Naive thymus-derived CD8-positive, alpha-beta T cell (primary cell): ENCODE measurements around the gene SLC38A4. TPM values are rescaled to one million over a fixed set of nuclear protein-coding genes. Genes with fewer than 3 reads are reported as not detected.

ENCODE experiments used
- ATAC-seq, 2 donors: fragments of 150-1000 bp; cut with Tn5 transposase in 1 of 2; sonication (Bioruptor Pico), chemical (Tn5 transposase) in 1 of 2; 1 replicate in 1 of 2; 2 replicates in 1 of 2; pipeline ENCODE4 v1.10.0; 2021; ENCODE audit warnings: mild to moderate bottlenecking in 2 of 2, moderate library complexity in 2 of 2
- POLR2A ChIA-PET: fragments of 350-600 bp; sonication (Branson Sonifier 250); formaldehyde crosslinking; loops from one replicate; lab custom pipeline; 2021; ENCODE audit warnings: antibody characterized with exemption; lab: Charles Lee
- DNase-seq, 10 donors: peaks; one replicate each; pipeline versions ENCODE4 v3.0.0 to v3.0.0-alpha.2; 2020 to 2022
- H3K27ac Mint-ChIP-seq, 10 donors: one replicate each; pipeline ENCODE4 v1.8.0; 2020 to 2022; ENCODE audit warnings: mild to moderate bottlenecking in 10 of 10, mixed read lengths in 10 of 10, moderate library complexity in 4 of 10, inconsistent platforms in 1 of 10
- H3K27me3 Mint-ChIP-seq, 5 donors: one replicate each; pipeline ENCODE4 v1.8.0; 2021 to 2022; ENCODE audit warnings: mixed read lengths in 5 of 5
- H3K36me3 Mint-ChIP-seq, 3 donors: one replicate each; pipeline ENCODE4 v1.8.0; 2020 to 2022; ENCODE audit warnings: mixed read lengths in 3 of 3, mild to moderate bottlenecking in 2 of 3, inconsistent platforms in 1 of 3
- H3K4me1 Mint-ChIP-seq, 4 donors: one replicate each; pipeline ENCODE4 v1.8.0; 2021 to 2022; ENCODE audit warnings: mixed read lengths in 4 of 4
- H3K4me3 Mint-ChIP-seq, 10 donors: one replicate each; pipeline ENCODE4 v1.8.0; 2020 to 2022; ENCODE audit warnings: mild to moderate bottlenecking in 10 of 10, mixed read lengths in 10 of 10, moderate library complexity in 6 of 10, inconsistent platforms in 1 of 10
- H3K9me3 Mint-ChIP-seq, 9 donors: one replicate each; pipeline ENCODE4 v1.8.0; 2020 to 2022; ENCODE audit warnings: mixed read lengths in 9 of 9, mild to moderate bottlenecking in 3 of 9, inconsistent platforms in 1 of 9, moderate library complexity in 1 of 9
- polyA plus RNA-seq, 3 donors: library from polyadenylated mRNA; unstranded; fragments of 300-500 nt; fragmentation: Illumina TruSeq; gene quantifications; one replicate each; pipeline ENCODE4 v1.2.3, GENCODE V29; 2021
- total RNA-seq, 8 experiments: library from RNA in 2 of 8; stranded (reverse) in 2 of 8; gene quantifications; one replicate each; pipeline ENCODE4 v1.2.3 and lab custom pipeline; 2021 to 2026

SLC38A4 gene
- total and polyA plus RNA-seq, 5 experiments from 2014 or later, result not detected

DNA sequence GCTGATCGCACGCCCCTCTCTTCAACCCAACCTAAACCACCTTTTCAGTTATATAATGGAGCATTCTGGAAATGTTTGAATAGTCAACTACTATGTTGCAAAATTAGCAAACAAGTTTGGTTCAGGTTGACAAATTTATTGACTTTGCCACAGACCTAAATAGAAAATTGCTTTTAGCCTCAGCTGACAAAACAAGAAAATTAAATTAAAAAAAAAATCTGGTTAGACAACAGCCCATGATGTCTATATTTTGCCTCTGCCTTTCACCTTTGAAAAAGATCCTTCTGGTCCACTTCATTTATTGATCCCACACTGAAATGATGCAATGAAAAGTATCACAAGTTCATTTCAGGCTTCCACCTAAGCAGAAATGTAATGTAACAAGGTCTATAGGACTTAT is 17.5 kb downstream of the SLC38A4 start:
- peaks cover 5 to 7% (median 6%) of the 10 kb centered on the region in 4 donors for H3K4me1 Mint-ChIP-seq
- no peak for DNase-seq
- no peaks in the 10 kb centered on the region for H3K9me3 Mint-ChIP-seq
- ATAC-seq, result no peak
- POLR2A ChIA-PET, result no interaction called here
- no peak overlapping the region for H3K4me3 Mint-ChIP-seq
- H3K36me3 Mint-ChIP-seq, result no peaks in the 10 kb centered on the region
- no peak overlapping the region for H3K27ac Mint-ChIP-seq
- H3K27me3 Mint-ChIP-seq, result peaks cover 0 to 9% (median 0%) of the 10 kb centered on the region in 5 donors

- DNase-seq, result no peak
- no peak for ATAC-seq
- no peak overlapping the region for H3K27ac Mint-ChIP-seq
- H3K27me3 Mint-ChIP-seq, result peaks cover 0 to 7% (median 3%) of the 10 kb centered on the region in 5 donors
- H3K9me3 Mint-ChIP-seq, result no peaks in the 10 kb centered on the region
- H3K4me1 Mint-ChIP-seq, result no peaks in the 10 kb centered on the region
- no peaks in the 10 kb centered on the region for H3K36me3 Mint-ChIP-seq
- H3K4me3 Mint-ChIP-seq, result no peak overlapping the region
- POLR2A ChIA-PET, result no interaction called here
Observed at GRCh38 chr12:46804054-46804453, 21.7 kb downstream of the SLC38A4 start.

GRCh38 chr12:46803517-46803916 is 22.3 kb downstream of the SLC38A4 start:
- POLR2A ChIA-PET, result no interaction called here
- no peak for DNase-seq
- Mint-ChIP-seq H3K9me3 (no peaks in the 10 kb centered on the region), H3K4me3 (no peak overlapping the region), H3K4me1 (no peaks in the 10 kb centered on the region), H3K27me3 (peaks cover 0 to 6% (median 3%) of the 10 kb centered on the region in 5 donors), H3K36me3 (no peaks in the 10 kb centered on the region), H3K27ac (no peak overlapping the region)
- no peak for ATAC-seq

- no peak overlapping the region for H3K27ac Mint-ChIP-seq
- H3K4me1 Mint-ChIP-seq, result no peaks in the 10 kb centered on the region
- peaks cover 0 to 1% (median 0%) of the 10 kb centered on the region in 3 donors for H3K36me3 Mint-ChIP-seq
- POLR2A ChIA-PET, result no interaction called here
- peaks cover 0 to 9% (median 5%) of the 10 kb centered on the region in 5 donors for H3K27me3 Mint-ChIP-seq
- no peak for ATAC-seq
- H3K9me3 Mint-ChIP-seq, result no peaks in the 10 kb centered on the region
- no peak overlapping the region for H3K4me3 Mint-ChIP-seq
- no peak for DNase-seq
Observed at GRCh38 chr12:46801293-46801692, 24.5 kb downstream of the SLC38A4 start.

- Mint-ChIP-seq H3K9me3 (no peaks in the 10 kb centered on the region), H3K4me3 (no peak overlapping the region), H3K27me3 (peaks cover 0 to 11% (median 5%) of the 10 kb centered on the region in 5 donors), H3K27ac (no peak overlapping the region), H3K36me3 (peaks cover 0 to 4% (median 1%) of the 10 kb centered on the region in 3 donors), H3K4me1 (no peaks in the 10 kb centered on the region)
- ATAC-seq (no peak), DNase-seq (no peak)
- POLR2A ChIA-PET, result no interaction called here
Observed at GRCh38 chr12:46800160-46800559, 25.6 kb downstream of the SLC38A4 start.

DNA sequence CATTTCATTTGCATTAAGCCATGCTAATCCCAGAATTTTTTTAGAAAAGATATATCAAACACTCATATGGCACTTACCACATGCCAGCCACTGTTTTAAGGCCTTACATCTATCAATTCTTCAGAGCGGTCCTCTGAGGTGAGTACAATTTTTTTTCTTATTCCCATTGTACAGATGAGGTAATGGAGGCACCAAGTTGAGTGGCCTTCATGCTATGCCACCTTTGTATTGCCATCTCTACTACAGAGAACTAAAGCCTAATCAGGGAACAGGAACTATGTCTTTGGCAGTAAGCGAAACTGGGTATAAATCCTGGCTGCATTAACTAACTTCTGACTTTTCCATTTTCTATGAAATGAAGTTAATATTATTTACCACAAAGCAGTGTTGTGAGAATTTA is 27.1 kb downstream of the SLC38A4 start:
- H3K4me3 Mint-ChIP-seq, result no peak overlapping the region
- H3K27ac Mint-ChIP-seq, result no peak overlapping the region
- H3K36me3 Mint-ChIP-seq, result peaks cover 0 to 4% (median 1%) of the 10 kb centered on the region in 3 donors
- H3K4me1 Mint-ChIP-seq, result no peaks in the 10 kb centered on the region
- H3K27me3 Mint-ChIP-seq, result peaks cover 0 to 10% (median 5%) of the 10 kb centered on the region in 5 donors
- POLR2A ChIA-PET, result no interaction called here
- peaks cover 0 to 13% (median 0%) of the 10 kb centered on the region in 9 donors for H3K9me3 Mint-ChIP-seq
- ATAC-seq, result no peak
- no peak for DNase-seq

DNA sequence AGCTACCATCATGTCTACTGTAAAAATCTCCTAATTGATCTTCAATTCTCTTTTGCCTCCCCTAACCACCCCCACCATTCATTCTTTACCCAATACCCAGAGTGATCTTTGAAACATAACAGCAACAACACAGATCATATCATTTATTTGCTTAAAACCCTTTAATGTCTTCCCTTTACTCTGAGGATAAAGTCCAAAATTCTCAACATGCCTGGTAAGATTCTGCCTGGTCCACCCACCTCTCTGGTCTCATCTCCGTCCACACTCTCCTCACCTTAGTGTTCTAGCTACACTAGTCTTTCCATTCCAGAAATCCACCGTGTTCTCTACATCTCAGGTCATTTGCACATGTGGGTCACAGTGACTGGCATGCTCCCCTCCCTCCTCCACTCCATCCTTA is 27.7 kb downstream of the SLC38A4 start:
- Mint-ChIP-seq H3K27me3 (peaks cover 0 to 9% (median 5%) of the 10 kb centered on the region in 5 donors), H3K4me1 (no peaks in the 10 kb centered on the region), H3K4me3 (no peak overlapping the region), H3K9me3 (peaks cover 0 to 13% (median 2%) of the 10 kb centered on the region in 9 donors), H3K27ac (no peak overlapping the region), H3K36me3 (peaks cover 0 to 4% (median 1%) of the 10 kb centered on the region in 3 donors)
- ATAC-seq, result no peak
- no peak for DNase-seq
- POLR2A ChIA-PET, result no interaction called here

DNA sequence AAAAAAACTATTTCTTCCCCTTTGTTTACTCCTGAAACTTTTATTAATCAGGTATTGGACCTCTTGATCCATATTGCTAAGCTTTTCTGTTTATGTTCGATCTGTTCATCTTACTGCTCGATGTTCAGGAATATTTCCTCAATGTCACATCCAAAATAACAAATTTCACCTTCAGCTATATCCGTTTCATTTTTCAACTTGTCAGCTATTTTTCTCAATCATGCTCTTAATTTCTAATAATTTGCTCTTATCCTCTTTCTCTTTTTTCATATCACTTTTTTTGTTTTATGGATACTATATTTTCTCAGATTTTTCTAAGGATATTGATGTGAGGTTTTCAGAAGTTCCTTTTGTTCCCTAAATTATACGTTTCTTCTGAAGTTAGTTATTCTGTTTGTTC is 29.8 kb downstream of the SLC38A4 start:
- peaks cover 0 to 11% (median 9%) of the 10 kb centered on the region in 5 donors for H3K27me3 Mint-ChIP-seq
- POLR2A ChIA-PET, result no interaction called here
- peaks cover 0 to 13% (median 4%) of the 10 kb centered on the region in 9 donors for H3K9me3 Mint-ChIP-seq
- no peak overlapping the region for H3K27ac Mint-ChIP-seq
- no peak overlapping the region for H3K4me3 Mint-ChIP-seq
- ATAC-seq (no peak), DNase-seq (no peak)
- peaks cover 0 to 4% (median 1%) of the 10 kb centered on the region in 3 donors for H3K36me3 Mint-ChIP-seq
- H3K4me1 Mint-ChIP-seq, result no peaks in the 10 kb centered on the region

- Mint-ChIP-seq H3K27me3 (peaks cover 0 to 11% (median 5%) of the 10 kb centered on the region in 5 donors), H3K4me3 (no peak overlapping the region), H3K9me3 (peaks cover 0 to 13% (median 4%) of the 10 kb centered on the region in 9 donors), H3K4me1 (no peaks in the 10 kb centered on the region), H3K36me3 (peaks cover 0 to 4% (median 1%) of the 10 kb centered on the region in 3 donors), H3K27ac (no peak overlapping the region)
- POLR2A ChIA-PET, result no interaction called here
- ATAC-seq, result no peak
- no peak for DNase-seq
Observed at GRCh38 chr12:46794593-46795190, 31.1 kb downstream of the SLC38A4 start.

DNA sequence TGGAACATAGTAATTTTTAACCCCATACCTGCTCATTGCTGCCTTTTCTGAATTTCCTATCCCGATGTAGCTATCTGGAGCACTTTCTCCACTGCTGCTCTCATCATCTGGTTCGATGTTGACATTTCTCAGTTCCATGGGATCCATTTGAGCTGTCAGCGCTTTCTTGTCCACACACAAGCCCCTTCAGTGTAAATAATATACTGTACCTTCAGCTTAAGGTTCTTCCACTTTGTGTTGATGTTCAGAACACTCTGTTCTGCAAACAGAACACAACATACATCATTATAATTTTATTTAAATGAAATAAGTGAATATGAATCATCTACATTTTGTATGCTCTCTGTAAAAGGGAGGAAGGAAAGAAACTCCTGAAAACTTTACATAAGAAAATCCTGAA is 32.9 kb downstream of the SLC38A4 start:
- no peak overlapping the region for H3K27ac Mint-ChIP-seq
- peaks cover 0 to 13% (median 4%) of the 10 kb centered on the region in 9 donors for H3K9me3 Mint-ChIP-seq
- H3K4me3 Mint-ChIP-seq, result no peak overlapping the region
- ATAC-seq (no peak), DNase-seq (no peak)
- H3K36me3 Mint-ChIP-seq, result peaks cover 0 to 4% (median 1%) of the 10 kb centered on the region in 3 donors
- H3K4me1 Mint-ChIP-seq, result no peaks in the 10 kb centered on the region
- peaks cover 1 to 11% (median 2%) of the 10 kb centered on the region in 5 donors for H3K27me3 Mint-ChIP-seq
- POLR2A ChIA-PET, result no interaction called here

- no peak overlapping the region for H3K27ac Mint-ChIP-seq
- no peaks in the 10 kb centered on the region for H3K4me1 Mint-ChIP-seq
- H3K36me3 Mint-ChIP-seq, result no peaks in the 10 kb centered on the region
- POLR2A ChIA-PET, result no interaction called here
- peaks cover 0 to 10% (median 2%) of the 10 kb centered on the region in 5 donors for H3K27me3 Mint-ChIP-seq
- H3K4me3 Mint-ChIP-seq, result no peak overlapping the region
- peaks cover 0 to 13% (median 4%) of the 10 kb centered on the region in 9 donors for H3K9me3 Mint-ChIP-seq
- ATAC-seq (no peak), DNase-seq (no peak)
Observed at GRCh38 chr12:46790066-46790465, 35.7 kb downstream of the SLC38A4 start.

GRCh38 chr12:46788072-46788887 is 37.5 kb downstream of the SLC38A4 start:
- Mint-ChIP-seq H3K27ac (no peak overlapping the region), H3K27me3 (peaks cover 0 to 10% (median 4%) of the 10 kb centered on the region in 5 donors), H3K4me3 (no peak overlapping the region), H3K36me3 (no peaks in the 10 kb centered on the region), H3K4me1 (no peaks in the 10 kb centered on the region), H3K9me3 (peaks cover 0 to 4% (median 0%) of the 10 kb centered on the region in 9 donors)
- POLR2A ChIA-PET, result no interaction called here
- no peak for ATAC-seq
- DNase-seq, result no peak

DNA sequence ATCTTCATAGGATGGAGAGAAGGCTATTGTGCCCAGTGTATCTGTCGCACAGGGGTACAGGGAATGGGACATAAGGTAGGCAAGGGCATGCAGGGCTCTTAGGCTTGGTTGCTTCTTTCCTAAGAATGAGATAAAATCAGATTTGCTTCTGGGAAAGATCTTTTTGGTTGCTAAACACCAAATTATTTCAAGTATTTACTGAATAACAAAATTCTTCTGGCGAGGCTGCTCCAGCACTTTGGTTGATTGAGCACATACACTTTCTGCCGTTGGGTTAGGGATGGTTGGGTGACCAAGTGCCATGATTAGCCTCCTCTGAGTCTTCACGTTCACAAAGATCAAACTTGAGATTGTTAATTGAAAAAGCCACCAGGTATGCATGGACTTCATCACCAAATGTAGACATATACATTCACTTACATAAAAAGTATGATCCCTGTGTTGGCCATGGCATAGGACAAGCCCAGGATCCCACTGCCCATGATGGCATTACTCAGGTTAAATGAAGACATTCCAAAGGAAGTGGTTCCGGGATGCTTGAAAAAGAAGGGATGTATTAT is 38.2 kb downstream of the SLC38A4 start:
- Mint-ChIP-seq H3K9me3 (peaks cover 0 to 3% (median 0%) of the 10 kb centered on the region in 9 donors), H3K4me3 (no peak overlapping the region), H3K27ac (no peak overlapping the region), H3K27me3 (peaks cover 0 to 10% (median 7%) of the 10 kb centered on the region in 5 donors), H3K36me3 (no peaks in the 10 kb centered on the region), H3K4me1 (no peaks in the 10 kb centered on the region)
- DNase-seq (no peak), ATAC-seq (no peak)
- POLR2A ChIA-PET, result no interaction called here
